Measurements from ENCODE around the gene GRK5.

GRK5 gene

GRCh38 chr10:119368581-119368980 is 161.2 kb downstream of the GRK5 start:
- no peak overlapping the region for H3K4me3 ChIP-seq (replicated peaks; ENCODE audit: low read depth, low read length)
- no peak for TF ChIP-seq CTCF (IDR thresholded peaks at IDR 0.05; ENCODE audit: low read length, missing control alignments)
- DNase-seq (ENCODE audit: low read depth) = no peak

GRCh38 chr10:119368991-119369869 is 161.9 kb downstream of the GRK5 start:
- no peak for DNase-seq (ENCODE audit: low read depth)
- no peak for TF ChIP-seq CTCF (IDR thresholded peaks at IDR 0.05; ENCODE audit: low read length, missing control alignments)
- H3K4me3 ChIP-seq (replicated peaks; ENCODE audit: low read depth, low read length) = no peak overlapping the region

- no peak for TF ChIP-seq CTCF (IDR thresholded peaks at IDR 0.05; ENCODE audit: low read length, missing control alignments)
- DNase-seq (ENCODE audit: low read depth) = peak; percentile 61
- H3K4me3 ChIP-seq (replicated peaks; ENCODE audit: low read depth, low read length) = no peak overlapping the region
These were observed 162.9 kb downstream of the GRK5 start for GRCh38 chr10:119370111-119370741.

GRCh38 chr10:119370972-119371703 is 163.8 kb downstream of the GRK5 start:
- H3K4me3 ChIP-seq (replicated peaks; ENCODE audit: low read depth, low read length) = no peak overlapping the region
- peak; percentile 67 for DNase-seq (ENCODE audit: low read depth)
- no peak for TF ChIP-seq CTCF (IDR thresholded peaks at IDR 0.05; ENCODE audit: low read length, missing control alignments)

- no peak for TF ChIP-seq CTCF (IDR thresholded peaks at IDR 0.05; ENCODE audit: low read length, missing control alignments)
- DNase-seq (ENCODE audit: low read depth) = no peak
- no peak overlapping the region for H3K4me3 ChIP-seq (replicated peaks; ENCODE audit: low read depth, low read length)
These were observed 164.6 kb downstream of the GRK5 start for GRCh38 chr10:119371704-119372663.

All from fibroblast of pulmonary artery (primary cell).